NK-92 (cell line): ENCODE measurements around the gene PHLDB1.
"Not testable (repeated sequence)": the region's sequence is repeated elsewhere in the genome, so short reads cannot be mapped to it uniquely, and the experiment has no call there.

Experiments used
- DNase-seq: peaks from one replicate; lab custom pipeline; 2025; ENCODE audit not compliant: unreplicated experiment; lab: John Stamatoyannopoulos, UW

PHLDB1 gene

GRCh38 chr11:118684187-118684586, 76.8 kb downstream of the PHLDB1 start:
- DNase-seq: no peak

GRCh38 chr11:118687906-118688305, 80.5 kb downstream of the PHLDB1 start:
- DNase-seq: no peak

GRCh38 chr11:118688339-118688738, 80.9 kb downstream of the PHLDB1 start:
- not testable (repeated sequence) for DNase-seq

- no peak for DNase-seq
Observed at GRCh38 chr11:118688851-118689502, 81.6 kb downstream of the PHLDB1 start.

- no peak for DNase-seq
Observed at GRCh38 chr11:118689503-118689851, 82.1 kb downstream of the PHLDB1 start.

- DNase-seq: no peak
Observed at GRCh38 chr11:118689852-118690552, 82.6 kb downstream of the PHLDB1 start.

GRCh38 chr11:118690553-118691304, 83.3 kb downstream of the PHLDB1 start:
- DNase-seq: no peak

GRCh38 chr11:118691926-118692830, 84.8 kb downstream of the PHLDB1 start:
- no peak for DNase-seq

GRCh38 chr11:118694185-118694584, 86.8 kb downstream of the PHLDB1 start:
- DNase-seq: no peak

- no peak for DNase-seq
Observed at GRCh38 chr11:118694771-118695170, 87.4 kb downstream of the PHLDB1 start.

- no peak for DNase-seq
Observed at GRCh38 chr11:118696673-118697226, 89.3 kb downstream of the PHLDB1 start.

- DNase-seq: no peak
Observed at GRCh38 chr11:118697346-118697745, 89.9 kb downstream of the PHLDB1 start.

- DNase-seq: no peak
Observed at GRCh38 chr11:118699506-118700220, 92.2 kb downstream of the PHLDB1 start.

- DNase-seq: no peak
Observed at GRCh38 chr11:118703563-118704106, 96.2 kb downstream of the PHLDB1 start.

- no peak for DNase-seq
Observed at GRCh38 chr11:118705111-118705741, 97.8 kb downstream of the PHLDB1 start.

- no peak for DNase-seq
Observed at GRCh38 chr11:118705791-118706545, 98.6 kb downstream of the PHLDB1 start.

GRCh38 chr11:118706546-118706825, 99.1 kb downstream of the PHLDB1 start:
- DNase-seq: no peak
